Measurements from ENCODE around the gene SPIRE2. TPM values are rescaled to one million over a fixed set of nuclear protein-coding genes. Genes with fewer than 3 reads are reported as not detected.

SPIRE2 gene
- total and polyA plus RNA-seq, 2 of the 13 experiments (the other 11 are each of a cell fraction or from before 2014, with no cell fraction given) = 13.3 to 37.5 TPM

- TF ChIP-seq ZSCAN29 (CRISPR knock-in tag; conservative IDR thresholded peaks at IDR 0.05) = peak; percentile 94
- 0 out of 2 replicates have a peak, but pooled peaks have one; percentile 23 for TF ChIP-seq ZNF777 (CRISPR knock-in tag; IDR thresholded peaks at IDR 0.05)
- no peak; the same call in 1 of the 2 replicates for TF ChIP-seq RFX1 (IDR thresholded peaks at IDR 0.05)
- TF ChIP-seq NR2F2 (IDR thresholded peaks at IDR 0.05; ENCODE audit: borderline replicate concordance, low read depth) = peak; percentile 93
- TF ChIP-seq ZNF780A (CRISPR knock-in tag; IDR thresholded peaks at IDR 0.05) = no peak
- TF ChIP-seq HHEX (CRISPR knock-in tag; IDR thresholded peaks at IDR 0.05) = peak; percentile 84
- TF ChIP-seq ZNF501 (CRISPR knock-in tag; IDR thresholded peaks at IDR 0.05) = peak; percentile 90
- no peak for TF ChIP-seq FOXA1 (IDR thresholded peaks at IDR 0.05)
- peak; percentile 72 for TF ChIP-seq FOXA1 (CRISPR knock-in tag; IDR thresholded peaks at IDR 0.05)
- peak; percentile 96; the same call in 1 of the 2 replicates for TF ChIP-seq ZNF788 (CRISPR knock-in tag; IDR thresholded peaks at IDR 0.05; ENCODE audit: borderline replicate concordance)
- TF ChIP-seq ZKSCAN8 (CRISPR knock-in tag; IDR thresholded peaks at IDR 0.05; ENCODE audit: borderline replicate concordance) = peak; percentile 78; the same call in 1 of the 2 replicates
- peak; percentile 91 for TF ChIP-seq MAX (IDR thresholded peaks at IDR 0.05)
- TF ChIP-seq ZMYM3 (CRISPR knock-in tag; IDR thresholded peaks at IDR 0.05) = peak; percentile 93
- TF ChIP-seq ZMYM4 (CRISPR knock-in tag; IDR thresholded peaks at IDR 0.05) = peak; percentile 40
- TF ChIP-seq PHB2 (IDR thresholded peaks at IDR 0.05; ENCODE audit: partially characterized antibody) = no peak
- TF ChIP-seq PTBP1 (IDR thresholded peaks at IDR 0.05; ENCODE audit: low read depth, low read length, poor library complexity, severe bottlenecking) = no peak
- peak; percentile 59; the same call in 1 of the 2 replicates for TF ChIP-seq TFDP2 (CRISPR knock-in tag; IDR thresholded peaks at IDR 0.05)
- TF ChIP-seq ARID5B (CRISPR knock-in tag; IDR thresholded peaks at IDR 0.05) = peak; percentile 89
- TF ChIP-seq ZNF574 (CRISPR knock-in tag; IDR thresholded peaks at IDR 0.05) = peak; percentile 86
- TF ChIP-seq REXO4 (CRISPR knock-in tag; IDR thresholded peaks at IDR 0.05; ENCODE audit: borderline replicate concordance) = no peak
Measured at GRCh38 chr16:89822188-89823086, 5.8 kb upstream of the SPIRE2 start (continued).

All from HepG2 (cell line).